HG02973 (cell line): Measurements from ENCODE around the gene DCP2.

Source experiments
- ATAC-seq: cut with Tn5 transposase; IDR thresholded peaks from one replicate; pipeline ENCODE4 v1.9.1; 2021; ENCODE audit warnings: moderate library complexity; ENCODE audit not compliant: unreplicated experiment

The DCP2 gene

DNA sequence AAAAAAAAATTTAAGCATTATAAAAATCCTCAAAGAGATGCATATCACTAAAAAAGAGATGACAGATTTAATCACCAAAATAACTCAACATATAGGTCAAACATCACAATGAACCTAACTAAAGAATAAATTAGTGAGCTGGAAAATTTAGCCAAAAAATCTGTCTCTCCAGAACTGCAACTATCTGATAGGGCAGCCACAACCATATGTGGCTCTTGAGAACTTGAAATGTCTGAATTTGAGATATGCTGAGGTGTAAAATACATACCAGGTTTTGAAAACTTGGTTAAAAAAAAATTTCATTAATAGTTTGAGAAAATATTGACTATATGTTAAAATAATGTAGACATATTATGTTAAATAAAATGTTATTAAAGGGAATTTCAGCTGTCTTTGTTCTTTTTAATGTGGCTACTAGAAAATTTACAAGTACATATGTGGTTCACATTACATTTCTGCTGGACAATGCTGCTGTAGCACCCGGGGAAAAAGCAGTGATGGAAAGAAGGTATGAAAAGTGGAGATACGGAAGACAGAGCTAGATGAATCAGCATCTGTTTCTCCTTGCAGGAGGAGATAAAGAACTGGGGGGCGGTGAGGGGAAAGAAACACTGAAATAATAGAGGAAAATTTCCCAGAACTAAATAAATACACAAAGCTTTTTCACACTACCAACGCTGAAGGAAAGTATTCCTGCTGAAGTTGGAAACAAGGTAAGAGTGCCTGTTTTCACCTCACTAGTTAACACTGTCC, 66.1 kb downstream of the DCP2 start:
- no peak for ATAC-seq

DNA sequence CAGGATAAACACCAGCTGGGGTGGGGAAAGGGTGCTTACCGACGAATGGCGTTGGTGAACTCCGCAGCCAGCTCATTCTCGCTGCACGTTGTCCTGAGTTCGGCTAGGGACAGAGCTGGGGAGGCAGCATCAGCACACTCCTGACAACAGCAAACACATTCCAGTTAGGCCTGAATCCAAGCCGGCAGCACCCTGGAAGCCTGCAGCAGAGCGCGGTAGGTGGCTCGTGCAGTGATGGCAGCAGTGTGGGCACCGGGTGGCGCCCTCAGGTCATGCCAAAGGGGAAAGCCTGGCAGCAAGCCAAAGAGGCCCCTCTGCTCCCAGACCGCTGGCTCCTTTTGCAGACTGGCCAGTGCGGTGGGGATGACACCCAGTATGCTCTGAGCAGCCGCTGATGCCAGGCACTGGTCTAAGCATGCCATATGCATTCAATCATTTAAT, 66.9 kb downstream of the DCP2 start:
- no peak for ATAC-seq

DNA sequence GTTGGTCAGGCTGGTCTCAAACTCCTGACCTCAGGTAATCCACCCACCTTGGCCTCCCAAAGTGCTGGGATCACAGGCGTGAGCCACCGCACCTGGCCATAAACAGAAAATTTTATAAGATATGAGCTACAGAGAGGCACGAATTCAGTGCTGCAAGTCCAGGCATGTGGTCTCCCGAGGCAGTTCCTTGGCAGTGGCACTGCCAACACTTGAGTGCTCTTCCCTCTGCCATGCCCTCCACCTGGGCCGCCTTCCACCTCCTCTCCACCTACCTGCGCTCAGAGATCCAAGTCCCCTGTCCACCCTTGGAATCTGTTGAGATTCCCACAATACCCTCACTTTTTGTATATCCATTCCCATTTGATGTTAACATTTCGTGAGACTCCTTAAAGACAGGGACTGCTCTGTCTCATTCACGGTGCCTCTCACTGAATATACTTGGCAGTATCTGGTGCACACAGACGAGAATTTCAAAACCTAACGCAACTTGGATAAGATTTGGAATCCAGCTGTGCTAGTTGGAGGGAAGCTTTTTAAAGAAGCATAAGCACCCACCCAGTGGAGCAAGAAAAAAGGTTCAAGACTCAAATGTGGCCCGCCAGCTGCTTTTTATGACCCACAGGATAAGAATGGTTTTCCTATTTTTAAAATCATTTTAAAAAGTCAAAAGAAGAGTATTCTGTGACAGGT, 68.3 kb downstream of the DCP2 start:
- ATAC-seq = no peak

DNA sequence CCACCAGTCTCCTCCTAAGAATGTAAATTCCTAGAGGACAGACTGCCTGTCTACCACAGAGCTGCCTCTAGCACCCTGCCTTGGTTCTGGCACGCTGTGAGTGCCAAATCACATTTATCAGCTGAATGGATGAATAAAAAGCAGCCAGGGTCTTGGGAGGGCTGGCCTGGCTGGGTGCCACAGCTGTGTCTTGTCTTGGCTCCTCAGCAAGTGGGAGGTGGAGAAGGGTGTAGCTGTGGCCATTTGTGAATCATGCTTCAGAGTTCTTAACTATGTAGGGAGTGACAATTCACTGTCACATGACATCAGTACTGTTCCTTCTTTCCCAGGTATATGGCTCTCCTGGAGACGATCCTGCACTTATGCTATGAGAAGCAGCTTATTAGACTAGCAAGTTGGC, 70.6 kb downstream of the DCP2 start:
- no peak for ATAC-seq

DNA sequence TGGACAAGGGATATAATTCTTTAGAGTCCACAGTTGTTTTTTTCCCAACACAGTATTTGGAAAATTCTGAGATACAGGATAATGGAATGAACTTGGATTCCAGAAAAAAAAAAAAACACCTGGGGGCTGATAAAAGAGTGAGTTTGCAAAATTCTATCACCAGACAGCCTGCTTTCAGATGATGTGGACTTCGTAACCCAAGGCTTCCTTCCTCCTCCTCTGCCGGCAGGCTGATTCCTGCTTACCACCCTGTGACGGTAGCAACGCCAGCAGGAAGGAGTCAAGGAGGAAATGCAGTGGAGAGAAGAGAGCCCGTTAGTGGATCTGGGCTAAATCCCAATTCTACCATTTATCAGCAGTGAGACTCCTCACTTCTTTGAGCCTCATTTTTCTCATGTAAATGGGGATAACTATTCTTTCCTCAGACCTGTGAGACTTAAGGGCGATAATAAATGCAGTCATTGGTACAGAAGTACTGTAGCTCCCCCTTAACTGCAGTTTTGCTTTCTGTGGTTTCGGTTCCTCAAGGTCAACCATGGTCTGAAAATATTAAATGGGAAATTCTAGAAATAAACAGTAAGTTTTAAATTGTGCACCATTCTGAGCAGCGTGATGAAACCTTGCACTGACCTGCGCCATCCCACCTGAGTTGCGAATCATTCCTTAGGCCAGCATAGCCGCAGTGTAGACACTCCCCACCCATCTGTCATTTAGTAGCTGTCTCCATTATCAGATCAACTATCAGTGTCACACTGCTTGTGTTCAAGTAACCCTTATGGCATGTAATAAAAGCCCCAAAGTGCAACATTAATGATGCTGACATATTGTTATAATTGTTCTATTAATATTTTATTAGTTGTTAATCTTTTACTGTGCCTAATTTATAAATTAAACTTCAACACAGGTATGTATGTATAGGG, 71.4 kb downstream of the DCP2 start:
- ATAC-seq = peak; percentile 80

DNA sequence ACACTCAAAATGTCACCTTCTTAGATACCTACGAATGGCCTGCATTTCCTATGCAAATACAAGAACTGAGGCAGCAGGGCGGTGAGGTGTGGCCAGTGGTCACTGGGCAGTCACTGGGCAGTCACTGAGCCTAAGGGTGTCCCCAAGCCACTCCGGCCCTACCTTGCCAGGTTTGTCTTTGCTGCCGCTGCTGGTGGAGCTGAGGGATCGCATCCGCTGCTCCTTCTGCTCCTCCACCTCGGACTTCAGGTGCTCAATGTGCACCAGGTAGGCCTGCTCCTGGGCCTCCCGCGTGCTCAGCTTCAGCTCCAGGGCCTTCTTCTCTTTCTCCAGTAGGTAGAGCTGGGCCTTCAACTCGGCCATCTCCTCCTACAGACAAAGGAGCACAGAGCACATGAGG, 72.3 kb downstream of the DCP2 start:
- no peak for ATAC-seq

DNA sequence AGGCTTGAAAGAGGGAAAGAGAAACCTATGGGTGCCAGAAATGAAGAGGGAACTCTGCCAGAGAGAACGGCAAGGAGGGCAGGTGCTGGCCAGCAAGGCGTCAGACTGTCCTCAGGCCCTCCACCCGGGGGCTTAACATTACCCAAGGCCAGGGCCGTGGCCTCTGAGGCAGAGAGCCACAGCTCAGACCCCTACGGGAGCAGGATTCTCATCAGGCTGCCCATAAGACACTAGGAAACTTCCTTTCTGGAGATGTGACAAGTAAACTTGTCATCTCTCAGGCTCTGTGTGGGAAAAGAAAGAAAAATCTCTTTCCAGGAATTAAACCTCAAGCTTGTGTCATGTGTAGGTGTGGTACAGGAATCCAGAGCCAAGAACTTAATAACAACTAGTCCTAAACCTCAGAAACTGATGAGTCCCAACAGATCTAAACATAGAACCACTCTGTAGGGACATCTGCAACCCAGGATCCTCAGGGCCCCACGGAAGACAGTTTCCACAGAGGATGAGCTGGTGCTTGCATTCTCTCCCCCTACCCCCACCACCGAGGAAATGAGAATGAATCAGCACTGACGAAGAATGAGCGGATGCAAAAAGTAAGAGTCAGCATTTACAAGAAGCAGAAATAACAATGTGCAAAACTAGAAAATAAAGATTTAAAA, 74.3 kb downstream of the DCP2 start:
- ATAC-seq = no peak

DNA sequence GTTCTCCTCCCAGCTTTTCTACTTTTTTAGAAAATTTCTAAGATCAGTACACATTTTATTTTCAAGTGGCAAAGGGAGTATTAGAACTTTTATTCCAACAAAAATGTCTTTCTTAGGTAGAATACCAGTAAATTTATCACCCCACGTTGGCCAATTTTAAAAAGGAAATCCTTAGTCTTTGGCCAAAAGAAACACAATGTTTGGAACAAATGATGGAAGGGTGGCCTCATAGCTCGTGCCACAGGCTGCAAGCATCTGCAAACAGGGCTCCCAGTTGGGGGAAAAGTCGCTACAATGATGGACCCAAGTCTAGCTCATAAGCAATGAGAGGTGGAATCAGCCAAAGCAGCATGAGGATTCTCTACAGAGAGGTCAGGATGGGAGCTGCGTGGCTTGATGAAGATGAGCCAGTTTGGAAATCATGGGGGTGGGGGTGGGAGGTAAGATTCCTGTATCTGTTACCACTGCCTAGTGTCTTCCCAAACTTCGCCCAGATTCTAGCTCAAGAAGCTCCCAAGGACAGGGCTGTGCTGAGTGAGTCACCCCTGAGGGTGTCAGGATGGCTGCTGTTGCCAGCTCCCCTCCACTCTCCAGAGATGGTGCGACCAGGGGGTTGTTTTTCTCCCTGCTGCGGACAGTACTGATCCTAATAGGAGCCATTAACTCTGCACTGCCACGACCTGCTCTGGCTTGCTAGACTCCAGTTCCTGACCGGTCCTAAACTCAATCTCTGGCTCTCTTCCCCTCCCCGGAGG, 75.6 kb downstream of the DCP2 start:
- ATAC-seq = no peak

DNA sequence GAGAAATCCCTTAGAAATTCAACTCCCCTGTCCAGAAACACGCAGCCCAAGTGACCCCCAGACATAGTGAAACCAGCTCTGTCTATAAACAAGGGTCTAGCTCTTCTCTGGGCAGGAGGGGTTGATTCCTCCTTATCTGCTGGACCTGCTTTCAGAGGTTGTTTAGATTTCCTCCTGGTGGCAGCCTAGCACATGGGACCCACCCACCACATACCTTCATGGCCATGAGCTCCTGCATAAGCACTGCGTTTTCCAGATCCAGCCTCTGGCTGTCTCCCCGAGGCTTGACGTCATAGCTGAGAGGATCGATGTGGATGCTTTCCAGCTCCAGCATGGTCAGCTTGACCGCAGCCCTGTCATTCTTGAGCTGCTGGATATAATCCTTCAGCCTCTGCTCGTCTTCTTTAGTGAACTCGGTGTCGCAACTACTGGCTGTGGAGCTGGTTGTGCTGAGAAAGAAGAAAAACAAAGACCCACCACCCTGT, 77.0 kb downstream of the DCP2 start:
- ATAC-seq = no peak

DNA sequence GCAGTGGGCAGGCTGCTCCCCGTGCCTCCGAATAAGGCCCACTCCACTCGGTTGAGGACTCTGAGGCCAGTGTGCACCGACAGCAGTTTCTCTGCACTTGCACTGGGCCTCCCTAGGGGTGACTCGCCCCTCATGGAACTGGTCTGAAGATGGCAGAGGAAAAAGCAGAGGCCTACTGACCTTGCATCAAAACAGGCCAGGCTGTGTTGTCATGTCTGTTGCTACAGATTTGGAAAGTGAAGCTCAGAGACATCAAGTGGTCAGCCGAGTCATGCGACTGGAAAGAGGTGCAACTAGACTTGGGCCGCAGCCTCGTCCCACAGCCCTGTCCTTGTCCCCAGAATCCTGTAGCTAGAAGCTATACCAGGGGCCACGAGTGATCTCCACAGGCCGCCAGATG, 78.3 kb downstream of the DCP2 start:
- no peak for ATAC-seq

DNA sequence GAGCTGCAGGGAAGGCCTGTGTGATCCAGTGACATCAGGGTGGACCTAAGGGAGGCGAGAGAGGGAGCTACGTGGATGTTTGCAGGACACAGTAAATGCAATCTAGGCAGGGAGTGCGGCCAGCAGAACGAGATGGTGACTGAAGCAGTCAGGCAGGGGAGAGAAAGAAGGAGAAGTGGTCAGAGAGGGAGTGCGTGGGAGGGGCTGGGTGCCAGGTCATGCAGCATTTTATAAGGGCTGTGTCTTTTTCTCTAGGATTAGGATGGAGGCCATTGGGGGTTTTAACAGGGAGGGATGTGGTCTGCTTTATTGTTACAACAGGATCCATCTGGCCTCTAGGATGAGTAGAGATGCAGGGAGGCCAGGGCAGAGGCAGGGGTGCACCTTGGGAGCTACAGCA, 80.4 kb downstream of the DCP2 start:
- no peak for ATAC-seq

DNA sequence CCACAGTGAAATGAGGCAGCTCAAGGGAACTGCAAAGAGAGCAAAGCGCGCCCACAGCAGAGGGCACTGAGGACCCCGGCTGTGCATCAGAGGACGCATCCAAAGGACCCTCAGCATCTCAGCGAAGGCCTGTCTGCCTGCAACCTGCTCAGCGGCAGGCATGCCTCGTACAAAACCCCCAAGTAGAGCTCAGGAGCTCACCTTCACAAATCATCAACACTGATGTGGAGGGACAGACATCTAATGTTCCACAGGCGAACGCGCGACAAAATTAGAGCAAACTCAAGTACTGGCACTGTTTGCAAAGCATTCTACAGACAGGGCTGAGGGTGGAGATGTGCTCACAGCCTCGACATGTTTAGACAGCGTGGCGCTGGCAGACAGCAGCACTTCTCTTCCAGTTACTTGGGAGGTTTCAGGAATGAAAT, 81.0 kb downstream of the DCP2 start:
- no peak for ATAC-seq

DNA sequence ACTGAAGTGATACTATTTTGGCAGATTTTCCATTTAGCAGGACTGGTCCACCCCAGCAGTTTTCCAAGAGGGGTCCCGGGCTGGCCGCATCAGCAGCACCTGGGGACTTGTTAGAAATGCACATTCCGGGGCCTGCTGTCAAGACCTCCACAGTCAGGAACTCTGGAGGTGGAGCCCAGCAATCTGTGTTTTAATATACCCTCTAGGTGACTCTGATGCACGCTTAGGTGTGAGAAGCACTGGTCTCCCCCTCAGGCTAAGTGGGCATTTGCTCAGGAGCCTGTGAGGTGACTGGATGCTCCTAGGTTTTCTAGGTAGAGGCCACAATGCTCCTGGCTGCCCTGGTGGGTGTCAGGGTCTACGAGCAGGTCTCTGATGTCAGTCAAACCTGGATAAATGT, 81.7 kb downstream of the DCP2 start:
- ATAC-seq = no peak

DNA sequence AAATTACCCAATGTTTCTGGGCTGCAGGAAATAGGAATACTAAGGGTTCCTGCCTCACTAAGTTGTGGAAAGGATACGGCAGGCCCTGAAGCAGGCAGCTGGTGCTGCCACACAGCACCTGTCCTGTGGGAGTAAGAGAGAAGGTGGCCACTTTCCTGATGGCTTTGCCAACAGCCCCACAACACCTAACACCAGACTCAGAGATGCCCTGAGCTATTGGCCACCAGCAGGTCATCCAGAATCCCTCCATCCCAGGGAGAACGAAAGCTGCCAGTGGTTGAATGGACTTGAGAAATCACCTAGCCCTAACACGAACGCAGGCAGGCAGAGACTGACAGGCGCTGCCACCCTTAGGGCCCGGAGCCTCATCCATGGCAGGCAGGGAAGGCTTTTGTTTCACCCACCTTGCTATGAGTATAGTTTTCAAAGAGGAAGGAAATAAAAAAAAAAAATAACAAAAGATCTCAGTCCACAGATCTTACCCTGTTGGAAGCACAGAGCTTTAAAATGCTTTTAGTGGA, 82.2 kb downstream of the DCP2 start:
- no peak for ATAC-seq

DNA sequence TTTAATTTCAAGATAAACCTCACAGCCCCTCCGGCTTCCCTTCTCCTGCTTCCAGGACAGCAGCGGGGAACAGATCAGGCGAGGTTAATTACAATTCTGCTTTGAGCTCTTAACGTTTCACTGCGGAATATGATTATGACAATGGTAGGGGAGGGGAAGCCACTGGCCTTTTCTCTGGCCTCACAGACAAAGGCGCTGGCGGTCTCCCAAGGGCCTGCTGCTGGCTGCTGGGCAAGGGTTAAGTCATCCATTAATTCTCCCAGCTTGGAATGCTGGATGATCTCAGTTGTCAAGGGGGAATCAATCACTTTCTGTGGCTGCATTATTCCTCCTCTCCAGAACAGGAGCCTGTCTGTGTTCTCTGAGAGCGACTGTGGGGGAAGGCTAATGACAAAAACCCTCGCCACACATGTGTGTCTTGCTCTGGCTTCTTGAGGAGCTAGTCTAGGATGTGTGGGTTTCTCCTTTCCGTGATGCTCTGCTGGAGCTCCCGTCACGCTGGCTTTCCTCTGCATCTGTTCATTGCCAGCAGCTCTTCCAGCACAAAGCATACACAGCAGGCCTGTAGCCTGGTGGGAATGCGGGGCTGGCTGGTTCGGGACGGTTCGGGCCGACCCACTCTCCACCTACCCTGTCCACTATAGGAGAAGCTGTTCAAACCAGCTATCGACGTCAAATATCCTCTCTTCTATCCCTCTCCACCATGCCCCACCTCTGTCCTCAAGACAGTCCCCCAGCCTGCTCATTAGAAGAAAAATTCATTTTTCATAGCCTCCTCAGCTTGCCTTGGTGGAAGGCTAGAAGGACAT, 82.8 kb downstream of the DCP2 start:
- ATAC-seq = no peak

DNA sequence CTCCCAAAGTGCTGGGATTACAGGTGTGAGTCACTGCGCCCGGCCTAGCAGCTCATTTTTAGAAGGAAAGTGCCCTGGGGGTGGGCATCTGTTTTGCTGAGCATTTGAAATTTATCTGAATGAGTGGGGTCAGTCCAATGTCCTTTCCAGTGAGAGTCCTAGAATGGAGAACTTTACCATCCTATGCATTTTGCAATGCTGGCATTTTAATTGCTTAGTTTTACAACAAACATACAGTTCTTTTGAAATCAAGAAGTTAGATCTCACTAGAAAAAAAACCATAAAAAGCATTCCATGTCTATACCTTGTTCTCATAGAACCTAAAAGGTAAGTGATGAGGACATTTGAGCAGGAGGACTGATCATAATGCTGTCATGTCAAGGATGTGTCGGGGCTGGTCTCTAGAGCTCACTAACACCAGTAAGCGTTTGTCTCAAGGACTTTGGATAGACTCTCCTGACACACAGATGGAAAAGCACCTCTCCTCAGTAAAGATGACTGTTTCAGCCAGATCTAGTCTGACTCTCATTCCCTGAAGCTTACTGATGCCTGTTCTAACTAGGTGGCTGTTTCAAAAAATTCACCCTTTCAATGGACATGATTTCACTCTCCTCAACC, 83.9 kb downstream of the DCP2 start:
- no peak for ATAC-seq

DNA sequence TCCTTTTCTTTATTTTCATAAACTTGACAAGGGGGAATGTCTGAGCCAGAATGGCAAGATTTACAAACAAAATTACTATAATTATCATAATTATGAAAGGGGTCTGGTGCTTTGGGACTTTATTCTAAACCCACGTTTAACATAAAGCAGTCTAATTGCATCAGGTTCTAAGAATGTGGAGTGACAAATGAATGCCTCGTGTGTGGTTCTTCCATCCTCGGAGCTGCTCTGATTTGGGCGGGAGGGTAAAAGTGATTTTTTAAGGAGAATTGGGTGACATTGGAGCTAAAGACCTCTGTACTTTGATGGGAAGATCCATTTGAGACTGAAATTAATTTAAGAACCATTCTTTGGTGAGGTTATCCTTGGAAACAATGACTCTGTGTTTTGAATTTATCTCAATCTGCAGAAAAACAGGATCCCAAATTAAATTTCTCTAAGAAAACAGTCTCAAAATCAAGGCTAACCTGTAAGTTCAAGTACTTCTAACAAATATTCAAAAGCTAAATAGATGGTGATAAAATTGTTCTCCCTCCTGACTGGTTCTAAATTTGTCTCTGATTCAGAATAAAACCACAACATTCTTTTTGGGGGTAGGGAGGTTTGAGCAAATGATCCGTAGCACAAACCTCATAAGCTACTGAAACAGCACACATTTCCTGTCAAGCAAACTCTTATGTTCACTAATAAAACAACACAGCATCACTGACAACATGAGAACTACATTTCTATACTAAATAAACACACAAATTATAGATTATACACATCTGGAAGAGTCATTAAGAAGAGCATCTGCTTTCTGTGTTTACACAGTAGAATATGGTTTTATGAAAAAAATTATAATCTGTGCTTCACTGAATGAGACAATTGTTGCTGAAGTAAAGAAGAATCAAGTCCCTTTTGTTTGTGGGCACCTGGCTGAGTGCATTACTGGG, 85.5 kb downstream of the DCP2 start:
- no peak for ATAC-seq
